H1 (cell line): ENCODE measurements around the gene ZBTB9. TPM values are rescaled to one million over a fixed set of nuclear protein-coding genes. Genes with fewer than 3 reads are reported as not detected.

Experiments used
- BRCA1 ChIP-seq: IDR thresholded peaks from 2 replicates; pipeline ENCODE4 v1.6.1; 2012; ENCODE audit warnings: low read depth, low read length, improper control_type of control experiment
- POLR2A ChIP-seq, 2 experiments: IDR thresholded peaks; 1 replicate in 1 of 2; 2 replicates in 1 of 2; pipeline ENCODE4 v1.6.1; 2011; ENCODE audit warnings: low read depth in 2 of 2, low read length in 2 of 2, mild to moderate bottlenecking in 2 of 2; ENCODE audit errors: control extremely low read depth in 1 of 2
- POLR2AphosphoS5 ChIP-seq: IDR thresholded peaks from 2 replicates; pipeline ENCODE4 v1.6.1; 2011; ENCODE audit warnings: low read depth, low read length
- polyA plus RNA-seq, 7 experiments: library from polyadenylated mRNA; depleted of rRNA in 3 of 7; stranded (reverse) in 5 of 7; unstranded in 2 of 7; fragments of >200 nt in 5 of 7; fragments of 200-250 nt in 2 of 7; gene quantifications; 1 replicate in 5 of 7; 2 replicates in 1 of 7; 4 replicates in 1 of 7; pipeline versions ENCODE4 v1.2.1 to v1.2.3, GENCODE V29; 2011 to 2013; ENCODE audit warnings: missing spikeins in 2 of 7, mixed read lengths in 2 of 7
- total RNA-seq: library from RNA; stranded (reverse); fragmentation: NEBNext Ultra II Directional; extraction: Animal tissue kit (Norgen Biotek cat#: 25700); gene quantifications from 2 replicates; pipeline ENCODE4 v1.2.1, GENCODE V29; 2021

Gene ZBTB9
- total and polyA plus RNA-seq, 2 of the 8 experiments (the other 6 are each of a cell fraction or from before 2014, with no cell fraction given): 16.9 to 20.2 TPM

DNA sequence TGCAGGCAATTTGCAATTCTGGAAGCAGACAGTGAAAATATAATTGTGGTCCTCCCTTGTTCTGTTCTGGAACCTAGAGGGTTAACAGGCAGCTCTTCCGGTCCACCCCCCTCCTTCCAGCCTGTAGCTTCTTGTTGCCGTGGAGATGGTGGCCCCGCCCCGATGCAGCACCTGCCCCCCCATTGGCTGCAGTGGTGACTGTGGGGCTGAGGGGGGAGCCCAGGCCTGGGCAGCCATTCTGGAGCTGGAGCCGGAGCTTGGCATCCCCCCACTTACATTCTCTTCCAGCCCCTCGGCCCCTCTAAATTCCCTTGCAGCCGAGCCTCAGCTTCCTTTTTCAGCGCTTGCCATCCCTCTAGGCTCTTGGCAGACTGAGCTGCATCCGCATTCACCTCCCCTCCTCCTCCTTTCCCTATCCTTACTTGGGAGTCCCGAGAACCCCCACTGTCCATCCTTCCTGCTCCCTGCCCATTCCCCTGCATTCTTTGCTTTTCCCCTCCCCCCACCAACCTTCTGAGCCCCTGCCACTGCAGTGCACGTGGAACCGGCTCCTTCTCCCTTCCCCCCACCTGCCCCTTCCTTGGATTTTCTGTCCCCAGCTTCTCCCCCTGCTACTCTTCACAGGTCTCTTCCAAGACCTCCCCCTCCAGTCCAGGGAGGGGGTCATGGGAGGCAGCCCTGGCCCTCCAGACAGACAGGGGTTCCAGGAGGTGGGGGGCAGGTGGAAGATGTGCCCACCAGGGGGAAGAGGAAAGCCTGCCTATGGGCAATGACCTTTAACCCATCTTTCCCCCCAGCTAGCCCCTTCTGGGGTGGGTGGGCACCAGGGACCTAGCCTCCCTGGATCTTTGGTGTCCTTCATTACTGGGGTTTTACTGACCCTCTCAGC, 23.1 kb upstream of the ZBTB9 start (continued):
- TF ChIP-seq POLR2AphosphoS5 (peak; percentile 21; the same call in 1 of the 2 replicates), POLR2A (IDR thresholded peaks at IDR 0.05; ENCODE audit: control extremely low read depth in 1 of 2, low read depth in 2 of 2, low read length in 2 of 2) (peak in 1 of 2 experiments; percentile 54; a peak in 2 of 3 replicates), BRCA1 (no peak)
- TF ChIP-seq, all 59 proteins: peak for 19
